Spleen (tissue), 7 donors: Measurements from ENCODE around the gene ANKRD2.

Source experiments
- POLR2A ChIP-seq, 3 donors: fragments of 450-650 bp; IDR thresholded peaks; one replicate each; pipeline ENCODE4 v1.5.1; 2017; ENCODE audit warnings: antibody characterized with exemption in 3 of 3, mild to moderate bottlenecking in 1 of 3
- TF ChIP-seq, protein P1 (sequence below), 11 experiments: fragments of 200-600 bp in 7 of 11; fragments of 450-650 bp in 4 of 11; sonication (generic) in 4 of 11; IDR thresholded peaks in 8 of 11; conservative IDR thresholded peaks in 3 of 11; 1 replicate in 7 of 11; 2 replicates in 4 of 11; pipeline versions ENCODE4 v1.4.0 to v1.8.0; 2016 to 2021; ENCODE audit warnings: antibody characterized with exemption in 11 of 11, inconsistent platforms in 4 of 11, mild to moderate bottlenecking in 1 of 11
- donor health status: DM: no; HTN: no; CAD: no; lungs with moderate emphysema.
- donor health status: DM: no; HTN: no; CAD: no.
- donor health status: DM: no; HTN: no; CAD: no.

DNA sequence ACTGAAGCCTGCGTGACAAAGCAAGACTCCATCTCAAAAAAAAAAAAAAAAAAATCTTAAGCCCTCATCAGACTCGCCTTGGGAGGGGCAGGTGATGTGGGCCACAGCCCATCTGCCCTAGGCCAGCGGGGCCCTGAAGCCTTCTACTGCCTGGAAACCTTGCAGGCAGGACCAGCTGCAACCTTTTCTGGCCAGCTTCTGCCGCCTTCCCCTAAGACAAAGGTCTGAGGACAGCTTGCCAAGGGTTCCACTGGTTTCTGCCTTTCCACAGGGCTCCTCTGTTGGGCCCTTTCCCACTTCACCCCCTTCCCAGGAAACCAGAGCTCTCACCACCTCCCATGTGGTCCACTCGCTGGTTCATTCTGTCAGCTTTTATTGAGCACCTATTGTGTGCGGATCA lies 38.7 kb upstream of the ANKRD2 start:
- TF ChIP-seq, protein P1, sequence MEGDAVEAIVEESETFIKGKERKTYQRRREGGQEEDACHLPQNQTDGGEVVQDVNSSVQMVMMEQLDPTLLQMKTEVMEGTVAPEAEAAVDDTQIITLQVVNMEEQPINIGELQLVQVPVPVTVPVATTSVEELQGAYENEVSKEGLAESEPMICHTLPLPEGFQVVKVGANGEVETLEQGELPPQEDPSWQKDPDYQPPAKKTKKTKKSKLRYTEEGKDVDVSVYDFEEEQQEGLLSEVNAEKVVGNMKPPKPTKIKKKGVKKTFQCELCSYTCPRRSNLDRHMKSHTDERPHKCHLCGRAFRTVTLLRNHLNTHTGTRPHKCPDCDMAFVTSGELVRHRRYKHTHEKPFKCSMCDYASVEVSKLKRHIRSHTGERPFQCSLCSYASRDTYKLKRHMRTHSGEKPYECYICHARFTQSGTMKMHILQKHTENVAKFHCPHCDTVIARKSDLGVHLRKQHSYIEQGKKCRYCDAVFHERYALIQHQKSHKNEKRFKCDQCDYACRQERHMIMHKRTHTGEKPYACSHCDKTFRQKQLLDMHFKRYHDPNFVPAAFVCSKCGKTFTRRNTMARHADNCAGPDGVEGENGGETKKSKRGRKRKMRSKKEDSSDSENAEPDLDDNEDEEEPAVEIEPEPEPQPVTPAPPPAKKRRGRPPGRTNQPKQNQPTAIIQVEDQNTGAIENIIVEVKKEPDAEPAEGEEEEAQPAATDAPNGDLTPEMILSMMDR (IDR thresholded peaks at IDR 0.05 in 8 of 11, conservative IDR thresholded peaks at IDR 0.05 in 3 of 11), result no peak
- no peak for TF ChIP-seq POLR2A (IDR thresholded peaks at IDR 0.05)
